ENCODE results near the gene AMBRA1.

AMBRA1 gene

DNA sequence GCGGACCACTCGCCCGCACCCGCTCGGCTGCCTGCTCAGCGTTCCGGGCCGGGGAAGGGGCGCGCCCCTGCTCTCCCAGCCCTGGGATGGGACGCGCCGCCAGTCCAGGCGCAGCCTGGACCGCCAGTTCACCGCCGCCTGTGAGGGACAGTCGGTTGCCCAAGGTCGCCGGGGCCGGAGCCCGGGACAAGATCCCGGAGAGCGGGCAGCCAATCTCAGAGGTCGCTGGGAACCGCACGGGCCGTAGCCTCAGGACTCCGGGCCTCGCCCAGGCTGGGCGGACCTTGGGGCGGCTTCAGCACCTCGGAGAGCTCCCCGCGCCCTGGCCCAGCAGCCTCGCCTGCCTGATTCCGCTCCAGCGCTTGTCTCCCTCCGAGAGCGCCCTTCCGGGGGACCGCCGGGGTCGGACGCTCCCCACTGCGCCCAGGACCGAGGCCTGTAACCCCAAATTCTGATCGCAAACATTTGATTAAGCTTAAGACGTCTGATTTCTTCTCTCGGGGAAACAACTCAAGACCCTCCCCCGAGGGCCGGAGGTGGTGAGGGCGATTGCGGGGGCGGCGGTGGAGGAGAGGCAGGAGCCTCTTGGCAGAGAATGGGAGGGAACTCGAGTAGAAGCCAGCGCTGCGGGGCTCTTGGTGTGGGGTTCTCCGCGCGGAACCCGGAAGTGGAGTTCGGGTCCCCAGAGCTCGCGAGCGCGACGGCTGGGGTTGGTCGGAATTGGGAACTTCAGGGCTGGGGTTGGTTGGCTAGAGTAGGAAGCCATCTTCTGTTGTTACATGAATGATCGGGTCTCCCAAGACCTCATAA, 201.2 kb downstream of the AMBRA1 start:
- DNase-seq, result peak; percentile 74

DNA sequence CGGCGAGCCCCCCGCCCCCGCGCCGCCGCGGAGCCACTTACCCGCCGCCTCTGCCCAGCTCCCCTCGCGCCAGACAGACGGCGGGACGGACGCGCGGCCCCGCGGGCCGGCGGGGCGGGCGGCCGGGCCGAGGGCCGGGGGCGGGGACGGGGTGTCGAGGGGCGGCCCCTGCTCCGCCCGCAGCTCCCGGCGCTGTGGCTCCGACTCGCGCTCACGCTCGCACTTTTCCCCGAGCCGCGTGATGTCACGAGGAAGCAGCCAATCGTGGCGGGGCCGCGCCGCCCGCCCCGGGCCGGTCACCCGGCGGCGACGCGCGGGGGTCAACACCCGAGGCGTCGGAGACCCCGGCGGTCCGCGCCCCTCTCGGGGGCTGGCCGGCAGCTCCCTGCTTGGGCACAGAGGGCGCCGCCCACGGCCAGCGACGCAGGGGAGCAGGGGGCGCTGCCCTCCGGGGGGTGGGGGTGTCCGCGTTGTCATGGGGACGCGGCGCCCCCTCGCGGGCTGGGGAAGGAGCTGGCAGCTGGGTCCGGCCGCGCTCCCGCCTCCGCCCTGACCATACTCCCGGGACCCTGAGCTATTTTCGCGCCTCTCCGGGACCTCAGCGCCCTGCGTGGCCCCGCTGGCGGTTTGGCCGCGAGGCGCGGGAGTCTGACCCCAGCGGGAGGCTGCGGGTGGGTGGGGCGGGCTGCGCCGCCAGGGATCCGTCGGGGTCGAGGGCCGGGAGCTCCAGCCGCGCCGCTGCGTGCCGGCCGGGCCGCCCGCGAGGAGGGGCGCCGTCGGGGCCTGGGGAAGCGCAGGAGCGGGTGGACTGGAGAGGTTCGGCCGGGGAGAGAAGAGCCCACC, 202.0 kb downstream of the AMBRA1 start, which contains the start of gene CHRM4:
TSS of gene CHRM4 (minus strand) at position 199 of the 843 bp plus-strand sequence. CDS start 5,219 bp downstream, outside the sequence.
- DNase-seq, result peak; percentile 71

- DNase-seq, result peak; percentile 33
These were observed 202.6 kb downstream of the AMBRA1 start for GRCh38 chr11:46391186-46391577.

GRCh38 chr11:46390331-46391171, 203.3 kb downstream of the AMBRA1 start:
- DNase-seq, result peak; percentile 38

DNA sequence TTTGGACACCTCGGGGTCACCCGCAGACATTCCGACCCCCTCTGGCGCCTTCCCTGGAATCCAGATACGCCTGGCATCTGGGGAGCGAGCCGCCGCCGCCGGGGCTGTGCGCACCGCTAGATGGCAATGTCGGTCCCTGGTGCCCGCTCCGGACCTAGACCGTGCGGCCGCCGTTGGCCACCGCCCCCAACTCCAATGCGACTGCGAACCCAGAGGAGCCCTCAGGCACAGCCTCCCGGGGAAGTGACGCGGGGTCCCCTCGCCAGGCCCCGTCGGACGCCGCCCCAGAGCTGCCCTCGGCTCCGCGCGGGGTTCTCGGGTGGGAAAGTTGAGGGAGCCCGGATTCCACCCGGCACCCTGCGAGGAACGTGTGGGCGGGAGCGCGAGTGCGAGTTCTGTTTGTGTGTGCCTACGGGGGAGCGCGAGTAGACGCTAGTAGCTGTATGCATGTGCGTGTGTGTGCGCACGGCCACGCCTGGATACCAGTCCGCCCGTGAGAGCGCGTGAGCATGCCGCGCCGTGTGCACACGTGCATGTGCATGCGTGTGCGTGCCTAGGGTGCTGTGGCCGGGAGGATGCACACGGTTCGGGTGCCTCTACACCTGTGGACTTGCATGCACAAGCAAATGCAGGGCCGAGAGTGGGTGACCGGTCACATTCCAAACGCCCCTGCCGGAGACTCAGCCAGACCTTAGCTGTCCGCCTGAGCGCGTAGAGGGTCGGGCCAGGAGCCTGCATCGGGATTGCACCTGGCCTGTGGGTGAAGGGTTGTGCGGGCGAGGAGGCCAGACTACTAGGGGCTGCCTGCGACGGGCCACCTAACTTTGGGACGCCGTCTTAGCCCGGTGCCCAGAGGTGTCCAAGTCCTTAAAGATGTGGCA, 204.1 kb downstream of the AMBRA1 start:
- peak; percentile 78 for DNase-seq

DNA sequence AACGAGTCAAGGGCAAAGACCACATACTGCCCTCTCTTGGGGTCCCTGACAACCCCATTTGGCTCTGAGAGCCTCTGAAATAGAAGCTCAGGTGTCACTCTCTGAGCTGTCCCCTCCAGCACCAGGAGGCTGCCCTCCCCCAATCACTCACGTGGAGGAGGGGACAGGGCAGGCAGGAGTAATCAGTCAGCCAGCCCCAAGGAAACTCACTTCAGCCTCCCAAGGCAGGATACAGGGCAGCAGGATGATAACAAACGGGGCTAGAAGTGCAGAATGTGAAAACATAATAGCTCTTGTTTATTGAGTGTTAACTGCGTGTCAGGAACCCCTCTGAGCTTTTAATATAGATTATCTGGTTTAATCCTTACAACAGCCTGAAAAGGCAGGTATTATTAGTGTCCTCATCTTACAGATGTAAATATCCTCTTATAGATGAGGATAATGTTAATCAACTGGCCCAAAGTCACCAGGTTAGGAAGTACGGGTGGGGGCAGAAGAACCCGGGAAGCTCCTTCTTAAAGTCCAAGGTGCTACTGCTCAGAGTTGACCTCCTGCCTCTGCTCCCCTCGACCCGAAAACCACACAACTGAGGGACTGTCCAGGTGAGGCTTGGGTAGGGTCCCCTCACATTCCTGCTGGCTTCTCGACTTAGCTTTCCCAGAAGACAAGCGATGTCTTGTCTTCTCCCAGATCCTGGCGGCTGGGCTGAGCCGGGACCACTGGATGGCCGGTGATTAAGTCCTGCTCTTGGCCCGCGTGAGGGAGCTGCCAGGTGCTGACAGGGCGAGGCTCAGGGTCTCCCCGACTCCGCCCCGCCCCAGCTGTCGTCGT, 205.0 kb downstream of the AMBRA1 start:
- no peak for DNase-seq

DNA sequence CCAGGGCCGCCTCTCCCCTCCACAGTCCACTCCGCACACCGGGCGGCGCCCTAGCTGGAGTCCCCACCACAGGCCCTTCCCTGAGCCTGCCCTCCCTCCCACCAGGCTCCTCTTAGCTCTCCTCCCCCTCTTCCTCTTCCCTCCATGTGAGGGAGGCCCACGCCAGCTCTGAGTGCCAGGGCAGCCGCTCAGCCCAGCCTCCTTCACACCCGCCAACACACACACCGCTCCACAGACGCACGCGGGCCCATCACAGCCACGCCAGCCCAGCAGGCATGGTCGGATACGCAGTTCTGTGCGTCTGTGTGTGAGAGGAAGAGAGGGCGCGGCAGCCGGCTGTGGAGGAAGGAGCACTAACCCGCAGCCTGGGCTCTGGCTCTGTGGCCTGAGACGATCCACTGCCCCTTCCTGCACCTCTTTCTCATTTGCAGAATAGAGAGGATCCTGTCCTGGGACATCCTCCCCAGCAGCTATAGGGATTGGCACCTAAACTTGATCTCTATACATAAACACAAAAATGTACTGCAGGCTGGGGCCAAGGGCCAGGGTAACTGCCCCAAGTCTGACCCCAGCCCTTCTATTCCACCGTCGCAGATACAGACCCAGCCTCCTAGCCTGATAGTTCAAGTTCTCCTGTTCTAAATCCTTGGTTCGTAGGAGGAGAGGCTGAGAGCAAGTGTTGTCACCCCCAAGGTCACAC, 205.8 kb downstream of the AMBRA1 start:
- DNase-seq, result no peak

GRCh38 chr11:46387456-46387855, 206.4 kb downstream of the AMBRA1 start:
- no peak for DNase-seq

- no peak for DNase-seq
These were observed 207.1 kb downstream of the AMBRA1 start for GRCh38 chr11:46386674-46387073.

DNA sequence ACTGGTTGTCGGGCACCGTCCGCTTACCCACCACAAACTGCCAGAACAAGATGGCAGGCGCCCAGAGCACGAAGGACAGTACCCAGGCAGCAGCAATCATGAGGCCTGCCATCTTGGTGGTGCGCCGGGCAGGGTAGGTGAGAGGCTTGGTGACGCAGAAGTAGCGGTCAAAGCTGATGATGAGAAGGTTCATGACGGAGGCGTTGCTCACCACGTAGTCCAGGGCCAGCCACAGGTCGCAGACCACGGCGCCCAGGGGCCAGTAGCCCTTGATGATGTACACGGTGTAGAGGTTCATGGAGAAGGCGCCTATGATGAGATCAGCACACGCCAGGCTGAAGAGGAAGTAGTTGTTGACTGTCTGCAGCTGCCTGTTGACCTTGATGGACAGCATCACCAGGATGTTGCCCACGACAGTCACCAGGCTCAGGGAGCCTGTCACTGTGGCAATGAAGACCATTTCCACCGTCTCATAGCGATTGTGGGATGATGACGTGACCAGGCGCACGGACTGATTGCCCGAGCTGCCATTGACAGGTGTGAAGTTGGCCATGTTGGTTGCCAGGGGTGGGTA, 207.7 kb downstream of the AMBRA1 start:
- no peak for DNase-seq

- DNase-seq, result no peak
These were observed 208.4 kb downstream of the AMBRA1 start for GRCh38 chr11:46385169-46386004.

DNA sequence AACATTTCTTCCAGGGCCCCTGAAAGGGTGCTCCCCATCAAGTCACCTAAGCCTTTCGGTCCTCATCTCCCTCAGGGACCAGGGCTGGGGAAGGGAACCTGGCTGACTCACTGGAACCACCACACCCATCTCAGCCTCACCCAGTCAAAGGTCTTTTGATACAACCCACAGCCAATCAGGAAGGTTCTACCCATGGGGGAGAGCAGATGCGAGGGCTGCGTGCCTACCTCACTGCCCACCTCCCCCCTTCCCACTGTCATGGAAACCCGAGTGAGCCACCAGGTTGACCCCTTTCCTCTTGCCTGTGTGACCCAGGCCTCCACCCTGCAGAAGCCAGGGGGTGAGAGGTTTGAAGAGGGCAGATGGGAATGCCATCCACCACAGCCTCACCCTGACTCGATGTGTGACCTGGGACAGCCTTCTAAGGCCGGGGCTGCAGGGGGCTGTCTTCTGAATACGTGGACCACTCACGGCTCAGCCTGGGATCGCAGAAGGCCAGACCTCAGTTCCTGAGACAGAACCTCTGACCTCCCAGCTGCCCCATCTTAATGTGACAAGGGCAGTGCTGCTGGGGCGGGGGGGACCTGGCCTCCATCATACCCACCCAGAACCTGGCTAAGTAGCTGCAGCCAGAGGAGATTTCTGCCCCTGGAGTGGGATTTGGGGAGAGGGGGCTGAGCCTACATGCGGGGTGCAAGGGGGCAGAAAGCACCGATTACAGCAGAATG, 209.7 kb downstream of the AMBRA1 start:
- DNase-seq, result no peak

DNA sequence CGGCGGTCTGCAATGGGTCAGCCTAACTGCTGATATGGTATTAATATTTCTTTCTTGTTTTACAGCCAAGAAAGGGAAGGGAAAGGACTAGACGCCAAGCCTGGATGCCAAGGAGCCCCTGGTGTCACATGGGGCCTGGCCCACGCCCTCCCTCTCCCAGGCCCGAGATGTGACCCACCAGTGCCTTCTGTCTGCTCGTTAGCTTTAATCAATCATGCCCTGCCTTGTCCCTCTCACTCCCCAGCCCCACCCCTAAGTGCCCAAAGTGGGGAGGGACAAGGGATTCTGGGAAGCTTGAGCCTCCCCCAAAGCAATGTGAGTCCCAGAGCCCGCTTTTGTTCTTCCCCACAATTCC, 210.4 kb downstream of the AMBRA1 start:
- no peak for DNase-seq

DNA sequence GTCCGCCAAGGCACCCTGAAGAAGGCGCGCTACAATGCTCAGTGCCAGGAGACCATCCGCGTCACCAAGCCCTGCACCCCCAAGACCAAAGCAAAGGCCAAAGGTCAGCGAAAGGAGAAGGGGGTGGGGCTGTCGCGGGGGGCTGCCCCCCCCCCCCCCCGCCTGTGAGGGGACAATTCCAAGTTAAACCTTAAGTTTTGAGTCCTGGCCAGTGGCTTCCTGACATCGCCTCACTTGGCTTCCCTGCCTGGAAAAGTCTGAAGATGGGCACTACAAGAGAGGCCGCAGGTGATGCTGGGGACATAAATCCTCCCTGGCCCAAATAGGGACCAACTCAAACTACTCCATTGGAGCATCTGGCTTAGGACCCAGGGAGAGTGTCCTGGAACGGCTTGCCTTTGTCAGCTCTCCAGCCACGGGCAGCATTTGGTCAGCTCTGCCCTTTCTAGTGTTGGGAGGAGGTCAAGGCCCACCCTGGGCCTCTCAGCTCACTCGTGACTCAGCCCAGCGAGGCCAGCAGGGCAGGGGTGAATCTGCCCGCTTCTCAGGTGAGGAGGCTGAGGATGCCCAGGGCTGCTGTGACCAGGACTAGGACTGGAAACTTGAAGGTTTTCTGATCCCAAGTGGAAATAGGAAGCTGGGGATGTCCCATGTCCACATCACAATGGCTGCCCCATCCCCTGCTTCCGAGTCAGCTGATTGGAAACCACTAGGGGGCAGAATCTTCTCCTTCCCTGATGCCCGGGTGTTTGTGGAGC, 211.0 kb downstream of the AMBRA1 start:
- DNase-seq, result peak; percentile 38

DNA sequence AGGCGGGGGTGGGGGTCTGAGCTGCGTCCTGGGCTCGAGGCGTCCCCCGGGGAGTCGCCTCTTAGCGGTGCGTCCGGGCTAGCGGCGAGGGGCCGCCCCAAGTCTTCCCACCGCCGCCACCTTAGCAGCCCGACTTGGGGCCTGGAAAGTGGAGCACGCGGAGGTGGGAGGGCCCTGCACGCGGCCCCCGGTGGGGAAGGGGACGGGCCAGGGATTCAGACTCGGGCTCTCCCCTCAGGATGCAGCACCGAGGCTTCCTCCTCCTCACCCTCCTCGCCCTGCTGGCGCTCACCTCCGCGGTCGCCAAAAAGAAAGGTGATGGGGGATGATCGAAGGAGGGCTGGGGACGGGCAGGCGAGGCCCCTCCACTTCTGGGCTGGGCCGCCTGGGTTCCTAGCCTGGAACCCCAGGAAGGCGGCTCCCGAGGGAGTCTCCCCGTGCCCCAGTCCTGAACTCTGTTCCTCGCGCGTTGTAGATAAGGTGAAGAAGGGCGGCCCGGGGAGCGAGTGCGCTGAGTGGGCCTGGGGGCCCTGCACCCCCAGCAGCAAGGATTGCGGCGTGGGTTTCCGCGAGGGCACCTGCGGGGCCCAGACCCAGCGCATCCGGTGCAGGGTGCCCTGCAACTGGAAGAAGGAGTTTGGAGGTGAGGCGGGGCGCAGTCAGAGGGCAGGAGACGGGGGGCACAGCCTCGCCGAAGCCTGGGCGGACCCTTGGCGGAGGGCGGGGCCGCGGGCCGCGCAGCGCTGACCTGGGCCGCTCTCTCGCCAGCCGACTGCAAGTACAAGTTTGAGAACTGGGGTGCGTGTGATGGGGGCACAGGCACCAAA, 211.8 kb downstream of the AMBRA1 start:
- DNase-seq, result peak; percentile 56

- DNase-seq, result peak; percentile 48
These were observed 212.6 kb downstream of the AMBRA1 start, which contains the start of gene MDK for GRCh38 chr11:46381048-46381818. Gene MDK (plus strand): TSS chr11:46381669. CDS start chr11:46382058, 389 bp downstream.

Measured in NCI-H1105 treated with DMSO at 0.1 percent for 48 hours (cell line).